HFF-Myc (cell line): Measurements from ENCODE around the gene SLPI.

Experiments used
- DNase-seq: peaks from one replicate; pipeline ENCODE4 v3.0.0-alpha.2; 2011; ENCODE audit warnings: low read depth; ENCODE audit errors: extremely low read depth
- H3K4me3 ChIP-seq: replicated peaks from 2 replicates; pipeline ENCODE4 v1.5.1; 2011; ENCODE audit warnings: low read depth, mild to moderate bottlenecking, control low read depth, low read length
- CTCF ChIP-seq: IDR thresholded peaks from 2 replicates; pipeline ENCODE4 v1.5.1; 2012; ENCODE audit warnings: mild to moderate bottlenecking, low read depth, low read length, control low read depth; ENCODE audit errors: missing control alignments

Gene SLPI

GRCh38 chr20:45275338-45275737 is 21.0 kb upstream of the SLPI start:
- no peak for TF ChIP-seq CTCF
- no peak overlapping the region for H3K4me3 ChIP-seq
- no peak for DNase-seq

- DNase-seq: no peak
- H3K4me3 ChIP-seq: no peak overlapping the region
- TF ChIP-seq CTCF: no peak
Measured at GRCh38 chr20:45269754-45270270, 15.4 kb upstream of the SLPI start.

- TF ChIP-seq CTCF: no peak
- H3K4me3 ChIP-seq: no peak overlapping the region
- DNase-seq: no peak
Measured at GRCh38 chr20:45269056-45269455, 14.7 kb upstream of the SLPI start.

- H3K4me3 ChIP-seq: no peak overlapping the region
- no peak for TF ChIP-seq CTCF
- DNase-seq: no peak
Measured at GRCh38 chr20:45268531-45268930, 14.2 kb upstream of the SLPI start.

GRCh38 chr20:45266977-45267376 is 12.6 kb upstream of the SLPI start:
- TF ChIP-seq CTCF: no peak
- no peak for DNase-seq

GRCh38 chr20:45263556-45264266 is 9.3 kb upstream of the SLPI start:
- no peak for TF ChIP-seq CTCF
- no peak for DNase-seq
- no peak overlapping the region for H3K4me3 ChIP-seq

More at GRCh38 chr20:45266977-45267376, 12.6 kb upstream of the SLPI start:
- no peak overlapping the region for H3K4me3 ChIP-seq
